Stimulated activated CD4-positive, alpha-beta T cell treated with anti-CD3 and anti-CD28 coated beads, Interleukin-15, amount 100 ng/mL, for 24 hours (primary cell): ENCODE measurements around the gene FASN.

Source experiments
- DNase-seq: peaks from one replicate; pipeline ENCODE4 v3.0.0-alpha.2; 2020

Gene FASN

GRCh38 chr17:82086941-82087906 is 10.8 kb downstream of the FASN start:
- DNase-seq: peak; percentile 4

GRCh38 chr17:82085931-82086764 is 11.9 kb downstream of the FASN start:
- no peak for DNase-seq

GRCh38 chr17:82085031-82085861 is 12.8 kb downstream of the FASN start:
- DNase-seq: no peak

- no peak for DNase-seq
These were observed 13.5 kb downstream of the FASN start for GRCh38 chr17:82084373-82085030.

- DNase-seq: no peak
These were observed 14.3 kb downstream of the FASN start for GRCh38 chr17:82083533-82084359.

- no peak for DNase-seq
These were observed 15.0 kb downstream of the FASN start for GRCh38 chr17:82083009-82083408.

- no peak for DNase-seq
These were observed 15.6 kb downstream of the FASN start for GRCh38 chr17:82082456-82082855.

GRCh38 chr17:82081966-82082365 is 16.1 kb downstream of the FASN start:
- DNase-seq: no peak

- DNase-seq: no peak
These were observed 16.5 kb downstream of the FASN start for GRCh38 chr17:82081546-82081945.

GRCh38 chr17:82080789-82081464 is 17.1 kb downstream of the FASN start:
- DNase-seq: no peak

- no peak for DNase-seq
These were observed 17.8 kb downstream of the FASN start for GRCh38 chr17:82080048-82080788.

GRCh38 chr17:82079001-82079677 is 18.9 kb downstream of the FASN start:
- no peak for DNase-seq

GRCh38 chr17:82078433-82078832 is 19.6 kb downstream of the FASN start:
- DNase-seq: no peak

GRCh38 chr17:82077617-82078358 is 20.2 kb downstream of the FASN start:
- no peak for DNase-seq

GRCh38 chr17:82076785-82077591 is 21.0 kb downstream of the FASN start:
- DNase-seq: no peak

- DNase-seq: no peak
These were observed 21.8 kb downstream of the FASN start for GRCh38 chr17:82076018-82076784.

GRCh38 chr17:82073446-82073845 is 24.6 kb downstream of the FASN start:
- DNase-seq: no peak
